ENCODE results near the gene RBBP8NL.

GRCh38 chr20:62386383-62387218, 40.7 kb downstream of the RBBP8NL start, which contains the start of gene RPS21:
- TF ChIP-seq CTCF (IDR thresholded peaks at IDR 0.05) (no peak), POLR2A (IDR thresholded peaks at IDR 0.05) (peak; percentile 30 to 84)
